Transverse colon (tissue), 4 donors: ENCODE measurements around the gene FARP1. TPM values are rescaled to one million over a fixed set of nuclear protein-coding genes. Genes with fewer than 3 reads are reported as not detected.

Experiments
- DNase-seq: peaks from one replicate; pipeline ENCODE4 v3.0.0-alpha.2; 2019
- H3K27ac ChIP-seq, 4 donors: fragments of 200-600 bp; sonication (generic); 2 replicates each; pipeline ENCODE4 v1.5.1; 2016 to 2018; ENCODE audit warnings: inconsistent platforms in 4 of 4
- H3K27me3 ChIP-seq: fragments of 200-600 bp; sonication (generic); 2 replicates; pipeline ENCODE4 v1.5.1; 2017; ENCODE audit warnings: inconsistent platforms
- H3K36me3 ChIP-seq, 4 donors: fragments of 200-600 bp; sonication (generic); 2 replicates each; pipeline ENCODE4 v1.5.1; 2017 to 2019; ENCODE audit warnings: inconsistent platforms in 4 of 4
- H3K4me1 ChIP-seq, 4 donors: fragments of 200-600 bp; sonication (generic); 2 replicates each; pipeline ENCODE4 v1.5.1; 2017 to 2020; ENCODE audit warnings: inconsistent platforms in 4 of 4
- H3K4me3 ChIP-seq, 4 donors: fragments of 200-600 bp; sonication (generic); 1 replicate in 1 of 4; 2 replicates in 3 of 4; pipeline versions ENCODE4 v1.5.1 to v1.6.1; 2017 to 2019; ENCODE audit warnings: inconsistent platforms in 4 of 4
- H3K9me3 ChIP-seq, 2 donors: fragments of 200-600 bp; sonication (generic); 2 replicates each; pipeline ENCODE4 v1.5.1; 2017 to 2019; ENCODE audit warnings: inconsistent platforms in 2 of 2
- EP300 ChIP-seq: sonication (generic); formaldehyde crosslinking; IDR thresholded peaks from one replicate; pipeline ENCODE4 v1.6.1; 2017; ENCODE audit warnings: antibody characterized with exemption, low read depth
- POLR2A ChIP-seq: fragments of 450-650 bp; IDR thresholded peaks from one replicate; pipeline ENCODE4 v1.6.1; 2016; ENCODE audit warnings: antibody characterized with exemption, mild to moderate bottlenecking, moderate library complexity
- POLR2AphosphoS5 ChIP-seq, 3 donors: sonication (generic); formaldehyde crosslinking; IDR thresholded peaks; one replicate each; pipeline ENCODE4 v1.6.1; 2016; ENCODE audit warnings: antibody characterized with exemption in 3 of 3
- WGBS, 2 donors: methylation state at CpG; one replicate each; pipeline ENCODE4 v1.1.5; 2018; ENCODE audit warnings: low coverage in 1 of 2; 5-methylcytosine and 5-hydroxymethylcytosine counted together
- in situ Hi-C, 4 donors: fragments of 200-750 bp; cut with MboI; loops; one replicate each; pipeline versions ENCODE4 v1.15.0 to v1.15.1; 2017; ENCODE audit warnings: low sequenced_read_pairs in 3 of 4, low pct_ligation_motif_present in 1 of 4, low pct_unique_long_range_greater_than_20kb in 1 of 4
- intact Hi-C: fragments of 100-400 bp; cut with DNase I; formaldehyde crosslinking; loops from one replicate; pipeline ENCODE4 v1.15.1; 2023; ENCODE audit warnings: low total_unique reads
- total RNA-seq, 4 donors: library from RNA; depleted of rRNA; stranded (reverse); fragments of >200 nt; gene quantifications; one replicate each; pipeline ENCODE4 v1.1.0, GENCODE V29; 2016
- TF ChIP-seq, protein P1 (sequence below), 5 experiments: fragments of 200-600 bp in 3 of 5; fragments of 450-650 bp in 2 of 5; sonication (generic) in 3 of 5; IDR thresholded peaks; 1 replicate in 2 of 5; 2 replicates in 3 of 5; pipeline ENCODE4 v1.5.1; 2016 to 2017; ENCODE audit warnings: antibody characterized with exemption in 5 of 5, inconsistent platforms in 3 of 5, mild to moderate bottlenecking in 2 of 5, moderate library complexity in 1 of 5

Gene FARP1
- total RNA-seq, 4 donors from 2014 or later, result 32.8 to 41.8 (median 38.3) TPM

DNA sequence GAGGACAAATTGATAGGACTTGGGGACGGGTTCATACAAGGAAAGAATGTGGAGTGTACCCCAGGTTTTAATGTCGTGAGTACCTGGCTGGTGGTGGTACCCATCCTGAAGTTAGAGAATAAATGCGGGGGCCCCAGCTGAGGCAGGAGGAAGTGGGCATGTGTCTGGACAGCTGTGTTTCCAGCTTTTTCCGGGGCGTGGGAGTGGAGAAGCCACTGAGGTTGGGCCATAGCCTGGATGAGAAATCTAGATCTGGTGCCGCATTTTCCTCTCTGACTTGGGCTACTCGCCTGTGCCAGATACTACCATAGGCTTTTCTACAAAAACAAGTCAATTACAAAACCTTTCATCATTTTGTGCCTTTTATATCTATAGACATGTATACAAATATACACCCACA is 286.6 kb downstream of the FARP1 start:
- Histone ChIP-seq H3K36me3 (peaks cover 0 to 3% (median 0%) of the 10 kb centered on the region in 4 donors), H3K4me3 (no peak overlapping the region), H3K4me1 (peaks cover 0 to 4% (median 0%) of the 10 kb centered on the region in 4 donors), H3K9me3 (no peaks in the 10 kb centered on the region), H3K27me3 (no peaks in the 10 kb centered on the region), H3K27ac (no peak overlapping the region)
- in situ Hi-C loops, result loop anchor here in 2 of 4 donors (25.0 kb wide), 2 partner anchors 408 to 567 kb away; no protein-coding TSS in a partner anchor
- 92 to 94% methylated on average over 2 to 7 of the region's 7 CpGs for WGBS, 2 donors
- no peak for DNase-seq
- TF ChIP-seq POLR2A, result no peak
- TF ChIP-seq EP300, result no peak
- TF ChIP-seq POLR2AphosphoS5 (IDR thresholded peaks at IDR 0.05), result no peak
- TF ChIP-seq, protein P1, sequence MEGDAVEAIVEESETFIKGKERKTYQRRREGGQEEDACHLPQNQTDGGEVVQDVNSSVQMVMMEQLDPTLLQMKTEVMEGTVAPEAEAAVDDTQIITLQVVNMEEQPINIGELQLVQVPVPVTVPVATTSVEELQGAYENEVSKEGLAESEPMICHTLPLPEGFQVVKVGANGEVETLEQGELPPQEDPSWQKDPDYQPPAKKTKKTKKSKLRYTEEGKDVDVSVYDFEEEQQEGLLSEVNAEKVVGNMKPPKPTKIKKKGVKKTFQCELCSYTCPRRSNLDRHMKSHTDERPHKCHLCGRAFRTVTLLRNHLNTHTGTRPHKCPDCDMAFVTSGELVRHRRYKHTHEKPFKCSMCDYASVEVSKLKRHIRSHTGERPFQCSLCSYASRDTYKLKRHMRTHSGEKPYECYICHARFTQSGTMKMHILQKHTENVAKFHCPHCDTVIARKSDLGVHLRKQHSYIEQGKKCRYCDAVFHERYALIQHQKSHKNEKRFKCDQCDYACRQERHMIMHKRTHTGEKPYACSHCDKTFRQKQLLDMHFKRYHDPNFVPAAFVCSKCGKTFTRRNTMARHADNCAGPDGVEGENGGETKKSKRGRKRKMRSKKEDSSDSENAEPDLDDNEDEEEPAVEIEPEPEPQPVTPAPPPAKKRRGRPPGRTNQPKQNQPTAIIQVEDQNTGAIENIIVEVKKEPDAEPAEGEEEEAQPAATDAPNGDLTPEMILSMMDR (IDR thresholded peaks at IDR 0.05), result no peak
- intact Hi-C loops, result no loop called here

DNA sequence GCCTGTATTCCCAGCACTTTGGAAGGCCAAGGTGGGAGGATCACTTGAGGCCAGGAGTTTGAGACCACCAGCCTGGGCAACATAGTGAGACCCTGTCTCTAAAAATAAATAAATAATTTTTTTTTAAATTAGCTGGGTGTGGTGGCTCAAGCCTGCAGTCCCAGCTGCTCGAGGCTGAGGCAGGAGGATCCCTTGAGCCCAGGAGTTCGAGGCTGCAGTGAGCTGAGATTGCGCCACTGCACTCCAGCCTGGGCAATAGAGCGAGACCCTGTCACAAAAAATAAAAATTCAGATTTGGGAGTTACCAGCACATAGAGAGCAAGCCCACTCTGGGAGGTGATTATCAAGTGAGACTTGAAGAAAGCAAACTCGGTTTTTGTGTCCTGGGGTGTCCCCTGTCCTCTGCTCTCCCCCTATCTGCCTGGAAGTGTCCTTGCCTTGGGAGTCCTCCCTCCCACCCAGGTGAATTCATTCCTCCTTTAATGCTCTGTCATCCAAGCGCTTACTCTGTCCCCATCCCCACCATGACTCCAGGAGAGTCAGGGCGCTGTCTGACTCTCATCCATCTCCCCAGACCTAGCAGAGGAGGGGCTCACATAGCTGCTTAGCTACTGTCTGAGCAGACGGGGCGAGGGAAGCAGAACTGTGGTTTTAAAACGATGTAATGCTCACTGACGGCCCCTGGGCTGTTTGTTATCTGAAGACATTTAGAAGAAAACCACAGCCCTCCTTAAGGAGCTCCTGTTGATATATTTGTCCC is 287.3 kb downstream of the FARP1 start:
- intact Hi-C loops (no loop called here), in situ Hi-C loops (loop anchor here in 2 of 4 donors (25.0 kb wide), 2 partner anchors 407 to 568 kb away; no protein-coding TSS in a partner anchor)
- DNase-seq, result no peak
- Histone ChIP-seq H3K36me3 (no peaks in the 10 kb centered on the region), H3K4me3 (no peak overlapping the region), H3K27ac (no peak overlapping the region), H3K4me1 (peaks cover 0 to 4% (median 0%) of the 10 kb centered on the region in 4 donors), H3K27me3 (no peaks in the 10 kb centered on the region), H3K9me3 (no peaks in the 10 kb centered on the region)
- WGBS, 2 donors, result 60 to 73% methylated on average over 1 to 11 of the region's 11 CpGs
- TF ChIP-seq POLR2A (no peak), EP300 (no peak), POLR2AphosphoS5 (IDR thresholded peaks at IDR 0.05) (no peak)
- TF ChIP-seq, protein P1 (IDR thresholded peaks at IDR 0.05), result no peak

DNA sequence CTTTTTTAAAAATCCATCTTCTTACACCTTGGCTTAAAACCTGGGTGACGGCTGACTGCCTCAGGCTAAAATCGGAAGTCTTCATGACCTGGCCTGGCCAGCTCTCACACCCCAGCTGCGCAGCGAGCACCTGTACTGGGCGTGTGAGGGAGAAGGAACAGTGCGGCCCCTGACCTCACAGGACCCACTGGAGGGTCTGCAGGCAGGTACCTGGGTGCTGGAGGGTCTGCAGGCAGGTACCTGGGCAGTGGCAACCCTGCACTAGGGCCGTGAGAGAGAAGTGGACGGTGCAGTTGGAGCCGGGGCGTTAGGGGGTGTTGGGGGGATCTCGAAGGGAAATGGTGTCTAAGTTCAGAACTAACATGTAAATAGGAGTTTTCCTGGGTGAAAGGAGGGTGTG is 289.7 kb downstream of the FARP1 start:
- in situ Hi-C loops (loop anchor here in 2 of 4 donors (25.0 kb wide), 2 partner anchors 405 to 570 kb away; no protein-coding TSS in a partner anchor), intact Hi-C loops (no loop called here)
- Histone ChIP-seq H3K9me3 (no peaks in the 10 kb centered on the region), H3K27ac (no peak overlapping the region), H3K36me3 (no peaks in the 10 kb centered on the region), H3K4me1 (peaks cover 0 to 4% (median 0%) of the 10 kb centered on the region in 4 donors), H3K27me3 (no peaks in the 10 kb centered on the region), H3K4me3 (no peak overlapping the region)
- TF ChIP-seq EP300 (no peak), POLR2A (no peak), POLR2AphosphoS5 (IDR thresholded peaks at IDR 0.05) (no peak)
- TF ChIP-seq, protein P1 (IDR thresholded peaks at IDR 0.05), result no peak
- no peak for DNase-seq
- WGBS, 2 donors, result 80 to 88% methylated on average over 7 to 11 of the region's 11 CpGs

DNA sequence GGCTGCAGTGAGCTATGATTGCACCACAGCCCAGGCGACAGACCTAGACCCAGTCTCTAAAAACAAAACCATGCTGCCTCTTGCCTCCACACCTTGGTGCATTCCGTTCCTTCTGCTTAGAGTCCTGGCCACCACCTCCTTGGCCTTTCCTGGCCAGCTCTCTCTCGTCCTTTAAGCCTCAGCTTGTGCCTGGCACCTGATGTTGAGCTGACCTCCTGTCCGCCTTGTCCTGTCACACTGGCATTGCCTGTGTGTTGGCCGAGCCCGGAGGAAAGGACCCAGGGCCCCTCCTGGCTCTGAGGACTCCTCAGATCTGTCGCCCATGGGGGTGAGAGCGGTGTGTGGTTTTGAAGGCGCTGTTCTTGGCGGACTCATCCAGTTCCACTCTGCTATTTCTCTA is 290.8 kb downstream of the FARP1 start:
- no peak for DNase-seq
- WGBS, 2 donors, result 92% methylated on average over 10 of the region's 10 CpGs; no CpG with 5 or more reads in 1 of the 2 donors
- no peak overlapping the region for H3K27ac ChIP-seq
- TF ChIP-seq POLR2AphosphoS5 (IDR thresholded peaks at IDR 0.05) (no peak), EP300 (no peak), POLR2A (no peak)
- TF ChIP-seq, protein P1 (IDR thresholded peaks at IDR 0.05), result no peak
- H3K27me3 ChIP-seq, result no peaks in the 10 kb centered on the region
- no peaks in the 10 kb centered on the region for H3K9me3 ChIP-seq
- peaks cover 0 to 4% (median 0%) of the 10 kb centered on the region in 4 donors for H3K4me1 ChIP-seq
- no peaks in the 10 kb centered on the region for H3K36me3 ChIP-seq
- intact Hi-C loops (no loop called here), in situ Hi-C loops (loop anchor here in 2 of 4 donors (25.0 kb wide), 2 partner anchors 404 to 571 kb away; no protein-coding TSS in a partner anchor)
- no peak overlapping the region for H3K4me3 ChIP-seq
